ENCODE data around the gene MUC20. TPM values are rescaled to one million over a fixed set of nuclear protein-coding genes. Genes with fewer than 3 reads are reported as not detected.

Gene MUC20
- total and polyA plus RNA-seq, 9 of the 15 experiments (the other 6 are each of a cell fraction or from before 2014, with no cell fraction given) = 0.03 to 0.23 (median 0.15) TPM; not detected in 3

DNA sequence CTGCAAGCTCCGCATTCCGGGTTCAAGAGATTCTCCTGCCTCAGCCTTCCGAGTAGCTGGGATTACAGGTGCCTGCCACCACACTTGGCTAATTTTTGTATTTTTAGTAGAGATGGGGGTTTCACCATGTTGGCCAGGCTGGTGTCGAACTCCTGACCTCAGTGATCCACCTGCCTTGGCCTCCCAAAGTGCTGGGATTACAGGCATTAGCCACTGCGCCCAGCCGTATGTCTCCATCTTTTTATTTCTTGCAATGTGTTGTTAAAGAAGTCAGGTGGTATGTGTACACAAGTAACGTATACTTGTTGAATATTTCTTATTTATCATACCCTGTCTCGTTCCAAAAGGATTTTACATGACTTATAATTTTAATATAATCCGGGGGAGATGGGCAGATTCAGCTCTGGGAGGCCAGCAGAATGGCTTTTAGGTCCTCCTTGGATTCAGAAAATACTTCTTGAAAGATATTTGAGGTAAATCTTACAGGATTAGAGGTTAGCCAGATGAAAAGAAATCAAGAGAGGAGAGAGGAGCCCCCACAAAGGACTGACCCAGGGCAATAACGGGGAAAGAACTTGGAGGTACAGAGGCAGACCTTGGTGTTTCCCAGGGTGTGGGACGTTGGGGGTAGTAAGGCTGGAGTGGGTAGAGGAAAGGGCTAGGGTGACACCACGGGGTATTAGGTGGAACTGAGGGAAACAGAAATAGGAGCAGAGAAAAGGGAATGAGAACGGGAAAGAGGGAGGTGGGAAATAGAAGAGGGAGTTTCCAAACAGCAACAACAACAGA is 27.2 kb upstream of the MUC20 start (continued):
- TF ChIP-seq, protein P1, sequence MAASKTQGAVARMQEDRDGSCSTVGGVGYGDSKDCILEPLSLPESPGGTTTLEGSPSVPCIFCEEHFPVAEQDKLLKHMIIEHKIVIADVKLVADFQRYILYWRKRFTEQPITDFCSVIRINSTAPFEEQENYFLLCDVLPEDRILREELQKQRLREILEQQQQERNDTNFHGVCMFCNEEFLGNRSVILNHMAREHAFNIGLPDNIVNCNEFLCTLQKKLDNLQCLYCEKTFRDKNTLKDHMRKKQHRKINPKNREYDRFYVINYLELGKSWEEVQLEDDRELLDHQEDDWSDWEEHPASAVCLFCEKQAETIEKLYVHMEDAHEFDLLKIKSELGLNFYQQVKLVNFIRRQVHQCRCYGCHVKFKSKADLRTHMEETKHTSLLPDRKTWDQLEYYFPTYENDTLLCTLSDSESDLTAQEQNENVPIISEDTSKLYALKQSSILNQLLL (CRISPR knock-in tag; IDR thresholded peaks at IDR 0.05; ENCODE audit: borderline replicate concordance) = no peak
- no peak for TF ChIP-seq IRF2 (CRISPR knock-in tag; IDR thresholded peaks at IDR 0.05)
- TF ChIP-seq ZKSCAN3 (CRISPR knock-in tag; IDR thresholded peaks at IDR 0.05) = no peak
- TF ChIP-seq, protein P2, sequence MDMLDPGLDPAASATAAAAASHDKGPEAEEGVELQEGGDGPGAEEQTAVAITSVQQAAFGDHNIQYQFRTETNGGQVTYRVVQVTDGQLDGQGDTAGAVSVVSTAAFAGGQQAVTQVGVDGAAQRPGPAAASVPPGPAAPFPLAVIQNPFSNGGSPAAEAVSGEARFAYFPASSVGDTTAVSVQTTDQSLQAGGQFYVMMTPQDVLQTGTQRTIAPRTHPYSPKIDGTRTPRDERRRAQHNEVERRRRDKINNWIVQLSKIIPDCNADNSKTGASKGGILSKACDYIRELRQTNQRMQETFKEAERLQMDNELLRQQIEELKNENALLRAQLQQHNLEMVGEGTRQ (CRISPR knock-in tag; IDR thresholded peaks at IDR 0.05) = 0 out of 2 replicates have a peak, but pooled peaks have one; percentile 9
- TF ChIP-seq, protein P3, sequence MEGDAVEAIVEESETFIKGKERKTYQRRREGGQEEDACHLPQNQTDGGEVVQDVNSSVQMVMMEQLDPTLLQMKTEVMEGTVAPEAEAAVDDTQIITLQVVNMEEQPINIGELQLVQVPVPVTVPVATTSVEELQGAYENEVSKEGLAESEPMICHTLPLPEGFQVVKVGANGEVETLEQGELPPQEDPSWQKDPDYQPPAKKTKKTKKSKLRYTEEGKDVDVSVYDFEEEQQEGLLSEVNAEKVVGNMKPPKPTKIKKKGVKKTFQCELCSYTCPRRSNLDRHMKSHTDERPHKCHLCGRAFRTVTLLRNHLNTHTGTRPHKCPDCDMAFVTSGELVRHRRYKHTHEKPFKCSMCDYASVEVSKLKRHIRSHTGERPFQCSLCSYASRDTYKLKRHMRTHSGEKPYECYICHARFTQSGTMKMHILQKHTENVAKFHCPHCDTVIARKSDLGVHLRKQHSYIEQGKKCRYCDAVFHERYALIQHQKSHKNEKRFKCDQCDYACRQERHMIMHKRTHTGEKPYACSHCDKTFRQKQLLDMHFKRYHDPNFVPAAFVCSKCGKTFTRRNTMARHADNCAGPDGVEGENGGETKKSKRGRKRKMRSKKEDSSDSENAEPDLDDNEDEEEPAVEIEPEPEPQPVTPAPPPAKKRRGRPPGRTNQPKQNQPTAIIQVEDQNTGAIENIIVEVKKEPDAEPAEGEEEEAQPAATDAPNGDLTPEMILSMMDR (IDR thresholded peaks at IDR 0.05 in 2 of 3, conservative IDR thresholded peaks at IDR 0.05 in 1 of 3; ENCODE audit: insufficient read depth in 2 of 3, low read depth in 1 of 3, low read length in 3 of 3) = no peak
- TF ChIP-seq, protein P4, sequence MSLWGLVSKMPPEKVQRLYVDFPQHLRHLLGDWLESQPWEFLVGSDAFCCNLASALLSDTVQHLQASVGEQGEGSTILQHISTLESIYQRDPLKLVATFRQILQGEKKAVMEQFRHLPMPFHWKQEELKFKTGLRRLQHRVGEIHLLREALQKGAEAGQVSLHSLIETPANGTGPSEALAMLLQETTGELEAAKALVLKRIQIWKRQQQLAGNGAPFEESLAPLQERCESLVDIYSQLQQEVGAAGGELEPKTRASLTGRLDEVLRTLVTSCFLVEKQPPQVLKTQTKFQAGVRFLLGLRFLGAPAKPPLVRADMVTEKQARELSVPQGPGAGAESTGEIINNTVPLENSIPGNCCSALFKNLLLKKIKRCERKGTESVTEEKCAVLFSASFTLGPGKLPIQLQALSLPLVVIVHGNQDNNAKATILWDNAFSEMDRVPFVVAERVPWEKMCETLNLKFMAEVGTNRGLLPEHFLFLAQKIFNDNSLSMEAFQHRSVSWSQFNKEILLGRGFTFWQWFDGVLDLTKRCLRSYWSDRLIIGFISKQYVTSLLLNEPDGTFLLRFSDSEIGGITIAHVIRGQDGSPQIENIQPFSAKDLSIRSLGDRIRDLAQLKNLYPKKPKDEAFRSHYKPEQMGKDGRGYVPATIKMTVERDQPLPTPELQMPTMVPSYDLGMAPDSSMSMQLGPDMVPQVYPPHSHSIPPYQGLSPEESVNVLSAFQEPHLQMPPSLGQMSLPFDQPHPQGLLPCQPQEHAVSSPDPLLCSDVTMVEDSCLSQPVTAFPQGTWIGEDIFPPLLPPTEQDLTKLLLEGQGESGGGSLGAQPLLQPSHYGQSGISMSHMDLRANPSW (CRISPR knock-in tag; IDR thresholded peaks at IDR 0.05) = no peak
- TF ChIP-seq TAL1 (IDR thresholded peaks at IDR 0.05) = no peak
- TF ChIP-seq KLF6 (CRISPR knock-in tag; IDR thresholded peaks at IDR 0.05; ENCODE audit: borderline replicate concordance) = no peak
- no peak for TF ChIP-seq LARP7 (IDR thresholded peaks at IDR 0.05)
- peak; percentile 62 for TF ChIP-seq SUPT5H (IDR thresholded peaks at IDR 0.05)
- TF ChIP-seq, protein P5, sequence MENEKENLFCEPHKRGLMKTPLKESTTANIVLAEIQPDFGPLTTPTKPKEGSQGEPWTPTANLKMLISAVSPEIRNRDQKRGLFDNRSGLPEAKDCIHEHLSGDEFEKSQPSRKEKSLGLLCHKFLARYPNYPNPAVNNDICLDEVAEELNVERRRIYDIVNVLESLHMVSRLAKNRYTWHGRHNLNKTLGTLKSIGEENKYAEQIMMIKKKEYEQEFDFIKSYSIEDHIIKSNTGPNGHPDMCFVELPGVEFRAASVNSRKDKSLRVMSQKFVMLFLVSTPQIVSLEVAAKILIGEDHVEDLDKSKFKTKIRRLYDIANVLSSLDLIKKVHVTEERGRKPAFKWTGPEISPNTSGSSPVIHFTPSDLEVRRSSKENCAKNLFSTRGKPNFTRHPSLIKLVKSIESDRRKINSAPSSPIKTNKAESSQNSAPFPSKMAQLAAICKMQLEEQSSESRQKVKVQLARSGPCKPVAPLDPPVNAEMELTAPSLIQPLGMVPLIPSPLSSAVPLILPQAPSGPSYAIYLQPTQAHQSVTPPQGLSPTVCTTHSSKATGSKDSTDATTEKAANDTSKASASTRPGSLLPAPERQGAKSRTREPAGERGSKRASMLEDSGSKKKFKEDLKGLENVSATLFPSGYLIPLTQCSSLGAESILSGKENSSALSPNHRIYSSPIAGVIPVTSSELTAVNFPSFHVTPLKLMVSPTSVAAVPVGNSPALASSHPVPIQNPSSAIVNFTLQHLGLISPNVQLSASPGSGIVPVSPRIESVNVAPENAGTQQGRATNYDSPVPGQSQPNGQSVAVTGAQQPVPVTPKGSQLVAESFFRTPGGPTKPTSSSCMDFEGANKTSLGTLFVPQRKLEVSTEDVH (IDR thresholded peaks at IDR 0.05; ENCODE audit: low read depth, partially characterized antibody) = peak; percentile 45
- TF ChIP-seq ARID1B (IDR thresholded peaks at IDR 0.05) = no peak
- TF ChIP-seq, protein P6, sequence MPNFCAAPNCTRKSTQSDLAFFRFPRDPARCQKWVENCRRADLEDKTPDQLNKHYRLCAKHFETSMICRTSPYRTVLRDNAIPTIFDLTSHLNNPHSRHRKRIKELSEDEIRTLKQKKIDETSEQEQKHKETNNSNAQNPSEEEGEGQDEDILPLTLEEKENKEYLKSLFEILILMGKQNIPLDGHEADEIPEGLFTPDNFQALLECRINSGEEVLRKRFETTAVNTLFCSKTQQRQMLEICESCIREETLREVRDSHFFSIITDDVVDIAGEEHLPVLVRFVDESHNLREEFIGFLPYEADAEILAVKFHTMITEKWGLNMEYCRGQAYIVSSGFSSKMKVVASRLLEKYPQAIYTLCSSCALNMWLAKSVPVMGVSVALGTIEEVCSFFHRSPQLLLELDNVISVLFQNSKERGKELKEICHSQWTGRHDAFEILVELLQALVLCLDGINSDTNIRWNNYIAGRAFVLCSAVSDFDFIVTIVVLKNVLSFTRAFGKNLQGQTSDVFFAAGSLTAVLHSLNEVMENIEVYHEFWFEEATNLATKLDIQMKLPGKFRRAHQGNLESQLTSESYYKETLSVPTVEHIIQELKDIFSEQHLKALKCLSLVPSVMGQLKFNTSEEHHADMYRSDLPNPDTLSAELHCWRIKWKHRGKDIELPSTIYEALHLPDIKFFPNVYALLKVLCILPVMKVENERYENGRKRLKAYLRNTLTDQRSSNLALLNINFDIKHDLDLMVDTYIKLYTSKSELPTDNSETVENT (CRISPR knock-in tag; IDR thresholded peaks at IDR 0.05) = no peak
